ENCODE measurements around the gene SLC9A9. TPM values are rescaled to one million over a fixed set of nuclear protein-coding genes. Genes with fewer than 3 reads are reported as not detected.

The SLC9A9 gene
- total and polyA plus RNA-seq, 10 of the 15 experiments (the other 5 are each of a cell fraction or from before 2014, with no cell fraction given), result 3.5 to 14.2 (median 9.3) TPM

DNA sequence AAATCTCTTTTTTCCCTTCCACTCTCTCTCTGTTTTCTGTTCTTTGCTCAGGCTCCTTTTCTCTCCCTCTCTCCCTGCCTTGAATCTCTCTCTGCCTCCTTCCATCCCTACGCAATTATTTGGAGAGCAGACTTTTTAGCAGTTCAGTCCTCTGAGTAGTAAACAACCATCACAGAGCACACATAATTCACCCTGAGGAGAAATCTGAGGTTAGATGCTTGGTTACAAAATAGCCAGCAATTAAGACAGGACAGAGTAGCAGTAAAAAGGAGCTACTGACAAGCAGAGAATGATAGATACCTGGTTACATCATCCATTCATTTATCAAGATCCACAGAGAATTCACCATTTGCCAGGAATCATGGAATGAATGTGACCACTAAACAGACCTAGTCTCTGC is 25.5 kb downstream of the SLC9A9 start:
- FAIRE-seq (no peak), ATAC-seq (no peak), DNase-seq (ENCODE audit: low read depth, low spot score) (no peak)
- H3K4me1 ChIP-seq (ENCODE audit: control insufficient read depth, insufficient read depth, low read length), result peaks cover 21% of the 10 kb centered on the region
- no peaks in the 10 kb centered on the region for H3K27me3 ChIP-seq (replicated peaks in 1 of 2; ENCODE audit: control insufficient read depth in 2 of 2, insufficient read depth in 2 of 2, low read length in 1 of 2)
- no peak overlapping the region for H3K9ac ChIP-seq (ENCODE audit: control insufficient read depth, insufficient read depth, low read length)
- H3K36me3 ChIP-seq (ENCODE audit: control insufficient read depth in 2 of 2, insufficient read depth in 2 of 2, low read length in 1 of 2), result no peaks in the 10 kb centered on the region
- no peak overlapping the region for H3K4me2 ChIP-seq (ENCODE audit: control insufficient read depth, insufficient read depth)
- H3K4me3 ChIP-seq, result no peak overlapping the region
- H4K20me1 ChIP-seq (ENCODE audit: control insufficient read depth, insufficient read depth), result no peaks in the 10 kb centered on the region
- intact Hi-C loops (cut with micrococcal nuclease; ENCODE audit: unreplicated experiment), result no loop called here
- BruUV-seq (replicated peaks), result no TSS peak
- in situ Hi-C loops (cut with MboI), result no loop called here
- ChIA-PET CTCF (interaction anchor here (1.2 kb wide), 1 partner anchor 11 kb away, joined by 3 read pairs; no protein-coding TSS in a partner anchor), RAD21 (ENCODE audit: unreplicated experiment) (no interaction called here), SMC1A (ENCODE audit: uncharacterized antibody, unreplicated experiment) (interaction anchor here (1.0 kb wide), 1 partner anchor 27 kb away, joined by 3 read pairs; no protein-coding TSS in a partner anchor), POLR2A (no interaction called here)
- H3K79me2 ChIP-seq (ENCODE audit: control insufficient read depth, insufficient read depth, low read length), result no peaks in the 10 kb centered on the region
- no peak overlapping the region for H2AFZ ChIP-seq (ENCODE audit: control insufficient read depth, low read depth, low read length)
- TF ChIP-seq, protein P1, sequence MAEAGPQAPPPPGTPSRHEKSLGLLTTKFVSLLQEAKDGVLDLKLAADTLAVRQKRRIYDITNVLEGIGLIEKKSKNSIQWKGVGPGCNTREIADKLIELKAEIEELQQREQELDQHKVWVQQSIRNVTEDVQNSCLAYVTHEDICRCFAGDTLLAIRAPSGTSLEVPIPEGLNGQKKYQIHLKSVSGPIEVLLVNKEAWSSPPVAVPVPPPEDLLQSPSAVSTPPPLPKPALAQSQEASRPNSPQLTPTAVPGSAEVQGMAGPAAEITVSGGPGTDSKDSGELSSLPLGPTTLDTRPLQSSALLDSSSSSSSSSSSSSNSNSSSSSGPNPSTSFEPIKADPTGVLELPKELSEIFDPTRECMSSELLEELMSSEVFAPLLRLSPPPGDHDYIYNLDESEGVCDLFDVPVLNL (IDR thresholded peaks at IDR 0.05; ENCODE audit: low read depth, low read length), result no peak
- TF ChIP-seq RAD21 (IDR thresholded peaks at IDR 0.05; ENCODE audit: insufficient read depth, low read depth, low read length), result no peak
- TF ChIP-seq, protein P2, sequence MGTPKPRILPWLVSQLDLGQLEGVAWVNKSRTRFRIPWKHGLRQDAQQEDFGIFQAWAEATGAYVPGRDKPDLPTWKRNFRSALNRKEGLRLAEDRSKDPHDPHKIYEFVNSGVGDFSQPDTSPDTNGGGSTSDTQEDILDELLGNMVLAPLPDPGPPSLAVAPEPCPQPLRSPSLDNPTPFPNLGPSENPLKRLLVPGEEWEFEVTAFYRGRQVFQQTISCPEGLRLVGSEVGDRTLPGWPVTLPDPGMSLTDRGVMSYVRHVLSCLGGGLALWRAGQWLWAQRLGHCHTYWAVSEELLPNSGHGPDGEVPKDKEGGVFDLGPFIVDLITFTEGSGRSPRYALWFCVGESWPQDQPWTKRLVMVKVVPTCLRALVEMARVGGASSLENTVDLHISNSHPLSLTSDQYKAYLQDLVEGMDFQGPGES (IDR thresholded peaks at IDR 0.05), result no peak
- TF ChIP-seq LARP7 (IDR thresholded peaks at IDR 0.05), result no peak
- TF ChIP-seq ZZZ3 (IDR thresholded peaks at IDR 0.05; ENCODE audit: control insufficient read depth, insufficient read length, low read depth), result no peak
- no peak for TF ChIP-seq MTA3 (IDR thresholded peaks at IDR 0.05; ENCODE audit: borderline replicate concordance, low read length)
- TF ChIP-seq TAF1 (IDR thresholded peaks at IDR 0.05; ENCODE audit: borderline replicate concordance, low read depth, low read length), result no peak
- no peak for TF ChIP-seq RFX5 (IDR thresholded peaks at IDR 0.05; ENCODE audit: low read depth, low read length)
- TF ChIP-seq ZNF217 (IDR thresholded peaks at IDR 0.05), result no peak
- TF ChIP-seq NRF1 (conservative IDR thresholded peaks at IDR 0.05; ENCODE audit: low read depth, low read length), result no peak
- TF ChIP-seq FOXM1 (IDR thresholded peaks at IDR 0.05; ENCODE audit: low read depth, low read length), result no peak
- H3K9me3 ChIP-seq (replicated peaks; ENCODE audit: control insufficient read depth, insufficient read depth, low read length), result peaks cover 2% of the 10 kb centered on the region; the same call in 2 of the 3 replicates
- H3K27ac ChIP-seq (ENCODE audit: control insufficient read depth, insufficient read depth), result no peak overlapping the region
- 100% methylated on average over 1 of the region's 1 CpG for WGBS (ENCODE audit: insufficient coverage, insufficient replicate concordance, low lambda C conversion rate, missing lambda C conversion rate)
